Islet of Langerhans (tissue), 1 donor: ENCODE measurements around the gene OR7G3.

Experiments used
- FAIRE-seq: peaks from one replicate; lab custom pipeline; 2011; peaks lifted over from hg19 to GRCh38; lab: Jason Lieb, UNC

The OR7G3 gene

DNA sequence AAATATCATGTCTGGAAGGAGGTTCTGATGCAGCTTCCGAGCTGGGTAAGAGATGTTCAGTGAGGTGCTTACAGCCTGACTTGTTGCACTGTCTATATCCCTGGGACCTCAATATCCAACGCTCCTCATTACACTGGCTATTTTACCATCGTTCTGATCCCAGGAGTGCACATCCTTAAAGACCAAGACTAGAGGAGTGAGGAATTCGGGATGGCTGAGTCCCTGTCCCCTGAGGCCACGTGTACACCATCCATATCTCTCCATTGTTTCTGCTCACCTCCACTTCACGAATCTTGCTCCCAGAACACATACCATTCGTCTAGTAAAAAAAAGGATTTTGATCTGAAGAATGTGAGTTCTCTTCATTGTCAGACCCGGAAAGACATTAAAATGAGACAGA, 19.4 kb downstream of the OR7G3 start, which contains the start of gene OR7G2:
Gene OR7G2, minus strand, starts transcription at position 101 of the 400 bp plus-strand sequence. CDS start 4,232 bp downstream, outside the sequence.
- FAIRE-seq = no peak

DNA sequence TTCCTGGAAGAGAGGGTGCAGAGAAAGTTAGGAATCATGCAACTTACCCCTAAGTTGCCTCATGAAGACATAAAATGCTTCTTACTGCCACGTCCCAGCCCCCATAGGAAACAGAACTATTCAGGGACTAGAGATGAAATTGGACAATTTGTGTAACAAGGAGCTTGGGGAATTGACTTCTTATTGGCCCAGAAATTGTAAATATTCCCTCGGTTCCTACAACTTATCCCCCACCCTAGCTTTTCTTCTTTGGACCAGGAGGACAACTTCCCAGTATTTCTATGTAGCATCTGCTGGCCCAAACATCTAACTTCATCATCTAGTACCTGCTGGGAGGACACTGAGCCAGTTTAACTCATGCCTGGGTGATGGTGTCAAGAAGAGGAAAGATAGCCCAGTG, 40.0 kb downstream of the OR7G3 start, which contains the start of gene OR1M1:
Gene OR1M1, plus strand, starts transcription at position 301 of the 400 bp plus-strand sequence. CDS start 6,184 bp downstream, outside the sequence.
- FAIRE-seq = no peak

DNA sequence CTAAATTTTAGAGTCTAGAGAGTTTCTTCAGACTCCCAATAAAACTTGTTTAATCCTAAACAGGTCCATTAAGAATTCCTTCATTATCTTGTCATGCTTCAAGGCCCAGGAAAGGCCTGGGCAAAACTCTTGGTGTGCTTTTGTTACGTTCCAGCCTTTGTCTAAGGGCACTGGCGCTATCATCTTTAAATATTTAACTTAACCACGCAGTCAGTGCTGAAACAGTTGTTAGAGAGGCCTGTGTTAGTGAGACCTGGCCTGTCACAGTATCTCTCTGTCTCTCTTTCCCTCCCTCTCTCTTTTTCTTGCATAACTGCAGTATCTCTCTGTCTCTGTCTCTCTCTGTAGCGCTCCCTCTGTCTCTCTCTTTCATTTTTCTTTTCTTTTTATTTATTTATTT, 48.1 kb downstream of the OR7G3 start:
- no peak for FAIRE-seq

DNA sequence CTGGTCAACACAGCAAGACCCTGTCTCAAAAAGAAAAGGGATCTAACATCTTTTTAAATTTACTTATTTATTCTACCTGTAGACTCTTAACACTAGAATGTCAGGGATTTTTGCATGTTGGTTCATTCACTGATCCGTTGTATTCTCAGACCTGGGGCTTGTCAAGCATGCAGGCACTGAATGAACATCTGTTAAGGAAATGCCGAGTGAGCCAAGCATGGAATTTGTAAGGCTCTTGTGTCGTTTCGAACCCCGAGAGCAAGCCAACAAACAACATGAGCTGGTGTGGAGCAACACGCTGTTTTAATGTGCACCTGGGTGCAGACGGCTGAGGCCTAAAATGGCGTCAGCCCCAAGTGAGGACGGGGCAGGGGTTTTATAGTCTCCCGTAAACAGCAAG, 49.8 kb downstream of the OR7G3 start:
- FAIRE-seq = no peak
